ENCODE data around the gene NOL12.

DNA sequence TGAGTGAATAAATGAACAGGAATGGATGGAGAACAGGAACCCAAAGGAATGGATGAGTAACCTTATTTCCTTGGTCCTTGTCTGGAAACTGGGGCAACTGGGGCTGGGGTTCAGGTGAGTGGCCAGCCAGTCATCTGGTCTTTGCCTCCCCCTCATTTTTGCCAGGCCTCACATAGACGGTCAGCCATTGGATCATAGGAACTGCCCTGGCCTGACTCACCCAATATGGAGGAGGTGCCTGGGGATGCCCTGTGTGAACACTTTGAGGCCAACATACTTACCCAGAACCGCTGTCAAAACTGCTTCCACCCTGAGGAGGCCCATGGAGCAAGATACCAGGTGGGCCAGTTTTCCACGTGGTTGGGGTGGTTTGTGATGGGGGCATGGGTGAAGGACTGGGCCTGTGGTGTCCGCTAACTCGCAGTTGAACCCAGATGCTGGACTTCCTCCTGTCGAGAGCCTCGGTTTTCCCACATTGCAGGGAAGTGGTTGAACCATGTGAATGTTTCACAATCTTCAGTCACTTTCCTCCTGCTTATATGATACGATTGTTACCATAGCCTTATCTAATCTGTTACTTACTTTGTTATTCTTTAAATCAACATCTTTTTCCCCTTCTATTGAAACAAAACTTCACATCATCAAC, 15.1 kb downstream of the NOL12 start:
- TF ChIP-seq, protein P1, sequence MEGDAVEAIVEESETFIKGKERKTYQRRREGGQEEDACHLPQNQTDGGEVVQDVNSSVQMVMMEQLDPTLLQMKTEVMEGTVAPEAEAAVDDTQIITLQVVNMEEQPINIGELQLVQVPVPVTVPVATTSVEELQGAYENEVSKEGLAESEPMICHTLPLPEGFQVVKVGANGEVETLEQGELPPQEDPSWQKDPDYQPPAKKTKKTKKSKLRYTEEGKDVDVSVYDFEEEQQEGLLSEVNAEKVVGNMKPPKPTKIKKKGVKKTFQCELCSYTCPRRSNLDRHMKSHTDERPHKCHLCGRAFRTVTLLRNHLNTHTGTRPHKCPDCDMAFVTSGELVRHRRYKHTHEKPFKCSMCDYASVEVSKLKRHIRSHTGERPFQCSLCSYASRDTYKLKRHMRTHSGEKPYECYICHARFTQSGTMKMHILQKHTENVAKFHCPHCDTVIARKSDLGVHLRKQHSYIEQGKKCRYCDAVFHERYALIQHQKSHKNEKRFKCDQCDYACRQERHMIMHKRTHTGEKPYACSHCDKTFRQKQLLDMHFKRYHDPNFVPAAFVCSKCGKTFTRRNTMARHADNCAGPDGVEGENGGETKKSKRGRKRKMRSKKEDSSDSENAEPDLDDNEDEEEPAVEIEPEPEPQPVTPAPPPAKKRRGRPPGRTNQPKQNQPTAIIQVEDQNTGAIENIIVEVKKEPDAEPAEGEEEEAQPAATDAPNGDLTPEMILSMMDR (IDR thresholded peaks at IDR 0.05) = no peak
- TF ChIP-seq TCF7L2 (IDR thresholded peaks at IDR 0.05; ENCODE audit: low read depth, low read length) (no peak), POLR2AphosphoS5 (IDR thresholded peaks at IDR 0.05; ENCODE audit: low read depth, low read length) (no peak), SIN3A (IDR thresholded peaks at IDR 0.05; ENCODE audit: borderline replicate concordance, insufficient read depth, low read depth, low read length) (no peak)

Data from Panc1 (cell line).